Gastrocnemius medialis (tissue), 4 donors: ENCODE results near the gene RAPSN. TPM values are rescaled to one million over a fixed set of nuclear protein-coding genes. Genes with fewer than 3 reads are reported as not detected.

Source experiments
- ATAC-seq, 2 donors: fragments of 150-250 bp; one replicate each; pipeline ENCODE4 v1.9.1; 2016
- DNase-seq, 2 donors: peaks; one replicate each; pipeline ENCODE4 v3.0.0-alpha.2; 2019
- H3K27ac ChIP-seq, 4 donors: fragments of 200-600 bp; sonication (generic); 1 replicate in 1 of 4; 2 replicates in 3 of 4; pipeline ENCODE4 v1.5.1; 2016 to 2018; ENCODE audit warnings: mild to moderate bottlenecking in 2 of 4, moderate library complexity in 1 of 4
- H3K27me3 ChIP-seq, 3 donors: fragments of 200-600 bp; sonication (generic) in 2 of 3; 1 replicate in 1 of 3; 2 replicates in 2 of 3; pipeline versions ENCODE4 v1.5.1 to v1.6.0; 2016 to 2019; ENCODE audit warnings: mild to moderate bottlenecking in 1 of 3, moderate library complexity in 1 of 3
- H3K36me3 ChIP-seq, 2 donors: fragments of 200-600 bp; sonication (generic) in 1 of 2; one replicate each; pipeline ENCODE4 v1.5.1; 2017 to 2018
- H3K4me1 ChIP-seq, 2 donors: fragments of 200-600 bp; sonication (generic) in 1 of 2; one replicate each; pipeline ENCODE4 v1.5.1; 2016 to 2017; ENCODE audit warnings: mild to moderate bottlenecking in 2 of 2
- H3K4me3 ChIP-seq, 4 donors: fragments of 200-600 bp; sonication (generic) in 3 of 4; 1 replicate in 1 of 4; 2 replicates in 3 of 4; pipeline ENCODE4 v1.5.1; 2016 to 2019; ENCODE audit warnings: mild to moderate bottlenecking in 2 of 4
- H3K9me3 ChIP-seq, 3 donors: fragments of 200-600 bp; sonication (generic) in 2 of 3; 1 replicate in 1 of 3; 2 replicates in 2 of 3; pipeline ENCODE4 v1.5.1; 2016 to 2019
- CTCF ChIP-seq, 5 experiments: fragments of 450-650 bp in 3 of 5; fragments of 200-600 bp in 2 of 5; sonication (generic) in 2 of 5; IDR thresholded peaks in 4 of 5; conservative IDR thresholded peaks in 1 of 5; 1 replicate in 4 of 5; 2 replicates in 1 of 5; pipeline ENCODE4 v1.5.1; 2016 to 2019; ENCODE audit warnings: antibody characterized with exemption in 5 of 5, mild to moderate bottlenecking in 3 of 5, moderate library complexity in 3 of 5
- POLR2A ChIP-seq, 2 donors: fragments of 450-650 bp; IDR thresholded peaks; one replicate each; pipeline ENCODE4 v1.6.1; 2017; ENCODE audit warnings: antibody characterized with exemption in 2 of 2, mild to moderate bottlenecking in 2 of 2, moderate library complexity in 2 of 2
- in situ Hi-C, 4 donors: fragments of 200-750 bp; cut with MboI; loops; one replicate each; pipeline versions ENCODE4 v1.15.0 to v1.8.0; 2017; ENCODE audit warnings: low sequenced_read_pairs in 4 of 4
- intact Hi-C: fragments of 100-400 bp; cut with DNase I; formaldehyde crosslinking; loops from one replicate; pipeline ENCODE4 v1.15.1; 2023; ENCODE audit warnings: low total_unique reads
- total RNA-seq, 4 donors: library from RNA; depleted of rRNA; stranded (reverse); fragments of >200 nt; gene quantifications; one replicate each; pipeline versions ENCODE4 v1.1.0 to v1.2.3, GENCODE V29; 2016

Gene RAPSN
- total RNA-seq, 4 donors from 2014 or later: 48.9 to 68.6 (median 59.4) TPM

- peak in 1 of 2 donors; percentile 51 for DNase-seq
- in situ Hi-C loops: no loop called here
- H3K9me3 ChIP-seq: no peaks in the 10 kb centered on the region
Observed at GRCh38 chr11:47434011-47434786, 14.7 kb downstream of the RAPSN start.

GRCh38 chr11:47433157-47433556 lies 15.8 kb downstream of the RAPSN start:
- H3K4me1 ChIP-seq: peaks cover 9 to 24% of the 10 kb centered on the region in 2 donors
- peak overlapping the region; percentile 5 to 78 (median 74) for H3K27ac ChIP-seq
- H3K4me3 ChIP-seq: no peak overlapping the region
- DNase-seq (no peak), ATAC-seq (no peak)
- intact Hi-C loops (no loop called here), in situ Hi-C loops (no loop called here)
- H3K27me3 ChIP-seq: no peaks in the 10 kb centered on the region
- H3K36me3 ChIP-seq: no peaks in the 10 kb centered on the region
- TF ChIP-seq POLR2A (IDR thresholded peaks at IDR 0.05): no peak
- no peak for TF ChIP-seq CTCF (IDR thresholded peaks at IDR 0.05 in 4 of 5, conservative IDR thresholded peaks at IDR 0.05 in 1 of 5)
- no peaks in the 10 kb centered on the region for H3K9me3 ChIP-seq

More at GRCh38 chr11:47434011-47434786, 14.7 kb downstream of the RAPSN start:
- Histone ChIP-seq H3K27ac (peak overlapping the region; percentile 15 to 78 (median 74)), H3K36me3 (no peaks in the 10 kb centered on the region), H3K4me3 (no peak overlapping the region), H3K27me3 (no peaks in the 10 kb centered on the region), H3K4me1 (peaks cover 10 to 24% of the 10 kb centered on the region in 2 donors)
- no peak for TF ChIP-seq POLR2A (IDR thresholded peaks at IDR 0.05)
- peak; percentile 22 to 43 for ATAC-seq
- intact Hi-C loops: no loop called here

GRCh38 chr11:47431356-47432083 lies 17.4 kb downstream of the RAPSN start:
- no peak overlapping the region for H3K4me3 ChIP-seq
- H3K27me3 ChIP-seq: no peaks in the 10 kb centered on the region
- in situ Hi-C loops (no loop called here), intact Hi-C loops (no loop called here)
- DNase-seq: peak; percentile 58 to 85
- no peaks in the 10 kb centered on the region for H3K9me3 ChIP-seq
- peak; percentile 75 to 83 for ATAC-seq
- H3K4me1 ChIP-seq: peaks cover 0 to 24% of the 10 kb centered on the region in 2 donors
- no peaks in the 10 kb centered on the region for H3K36me3 ChIP-seq
- H3K27ac ChIP-seq: peak overlapping the region; percentile 58 to 80 (median 68)
- no peak for TF ChIP-seq CTCF (IDR thresholded peaks at IDR 0.05 in 4 of 5, conservative IDR thresholded peaks at IDR 0.05 in 1 of 5)
- TF ChIP-seq POLR2A (IDR thresholded peaks at IDR 0.05): no peak

- ATAC-seq: no peak
- intact Hi-C loops: no loop called here
- Histone ChIP-seq H3K27me3 (no peaks in the 10 kb centered on the region), H3K9me3 (no peaks in the 10 kb centered on the region), H3K4me1 (peaks cover 0 to 25% of the 10 kb centered on the region in 2 donors), H3K4me3 (no peak overlapping the region), H3K36me3 (no peaks in the 10 kb centered on the region), H3K27ac (peak overlapping the region in 2 of 4 donors; percentile 75 to 80)
- TF ChIP-seq CTCF (IDR thresholded peaks at IDR 0.05 in 4 of 5, conservative IDR thresholded peaks at IDR 0.05 in 1 of 5) (no peak), POLR2A (IDR thresholded peaks at IDR 0.05) (no peak)
- no peak for DNase-seq
- in situ Hi-C loops: no loop called here
Observed at GRCh38 chr11:47430524-47430923, 18.4 kb downstream of the RAPSN start.
